Cerebellar nuclear complex (tissue), 1 donor: Measurements from ENCODE around the gene DPP10.
"Not testable (repeated sequence)": the region's sequence is repeated elsewhere in the genome, so short reads cannot be mapped to it uniquely, and the experiment has no call there.

ENCODE experiments used
- DNase-seq, 2 experiments: peaks; one replicate each; lab custom pipeline; 2025; lab: John Stamatoyannopoulos, UW

DPP10 gene

DNA sequence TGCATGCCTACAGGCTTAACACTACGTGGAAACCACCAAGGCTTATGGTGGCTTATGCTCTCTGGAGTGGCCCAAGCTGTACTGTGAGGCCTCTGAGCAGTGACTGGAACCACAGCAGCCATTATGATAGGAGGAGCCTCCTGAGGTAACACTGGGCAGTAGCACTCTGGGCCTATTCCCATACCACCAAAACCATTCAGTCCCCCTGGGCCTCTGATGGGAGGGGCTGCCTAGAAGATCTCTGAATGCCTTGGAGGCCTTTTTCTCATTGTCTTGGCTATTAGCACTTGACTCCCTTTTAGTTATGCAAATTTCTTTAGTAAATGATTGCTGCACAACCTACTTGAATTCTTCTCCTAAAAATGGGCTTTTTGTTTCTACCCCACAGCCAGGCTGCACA is 985.0 kb downstream of the DPP10 start:
- DNase-seq = no peak

DNA sequence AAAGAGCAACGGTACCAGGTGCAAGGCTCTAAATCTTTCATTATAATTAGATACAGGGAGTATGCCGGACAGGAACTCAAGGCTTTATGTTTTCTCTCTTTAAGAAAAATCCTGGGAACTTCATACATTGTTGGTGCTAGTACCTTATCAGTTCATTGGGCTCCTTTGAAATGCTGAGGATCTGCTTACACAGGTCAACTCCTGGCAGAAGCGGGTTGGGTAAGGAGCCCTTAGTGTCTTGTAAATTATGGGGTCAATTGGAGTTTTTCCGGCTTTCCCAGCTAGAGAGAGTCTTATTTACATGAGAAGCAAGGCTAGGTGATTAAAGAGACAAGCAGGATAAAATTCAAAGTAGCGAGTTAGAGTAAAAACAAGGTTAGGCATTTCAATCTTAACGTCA is 998.3 kb downstream of the DPP10 start:
- not testable (repeated sequence) for DNase-seq

DNA sequence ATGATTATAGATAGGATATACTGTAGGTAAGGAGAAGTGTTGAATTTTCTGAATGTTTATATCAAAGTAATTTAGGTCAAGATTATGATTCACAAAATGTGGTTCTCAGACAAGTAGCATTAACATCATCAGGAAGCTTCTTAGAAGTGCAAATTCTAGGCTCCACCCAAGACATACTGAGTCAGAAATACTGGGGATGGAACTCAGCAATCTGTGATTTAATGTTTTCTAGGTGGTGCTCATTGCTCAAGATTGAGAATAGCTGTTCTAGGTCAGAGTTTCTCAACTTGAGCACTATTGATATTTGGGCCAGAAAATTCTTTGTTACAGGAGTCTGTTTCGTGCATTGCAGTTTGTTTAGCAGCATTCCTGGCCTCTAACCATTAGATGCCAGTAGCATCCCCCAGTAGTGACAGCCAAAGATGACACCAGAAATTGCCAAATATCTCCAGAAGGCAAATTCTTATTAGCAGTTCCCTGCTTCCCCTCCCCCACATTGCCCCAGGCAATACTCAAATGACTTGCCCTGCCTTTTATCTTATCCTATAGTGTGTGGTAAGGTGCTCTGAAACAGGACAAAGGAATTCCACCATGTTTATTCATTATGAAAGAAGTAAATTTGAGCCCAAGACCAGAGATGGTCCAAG is 1001.2 kb downstream of the DPP10 start:
- DNase-seq = no peak

DNA sequence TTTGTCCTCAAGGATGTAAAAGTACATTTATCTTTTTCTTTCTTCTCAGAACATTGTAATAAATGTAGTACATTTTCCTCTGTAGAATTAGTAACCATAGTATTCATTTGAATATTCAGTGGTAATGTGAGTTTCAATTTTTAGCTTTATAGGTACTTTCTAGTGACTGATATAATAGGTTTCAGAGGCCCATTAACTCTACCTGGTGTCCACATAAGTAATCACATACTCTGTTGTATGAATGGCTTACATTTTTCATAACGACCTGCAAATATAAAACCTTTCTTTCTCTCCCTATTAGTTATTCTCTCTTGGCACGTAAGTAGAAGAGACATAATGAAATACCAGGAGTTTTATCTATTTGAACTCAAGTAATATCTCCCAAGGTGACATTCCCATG is 1017.6 kb downstream of the DPP10 start:
- DNase-seq = no peak

- DNase-seq = no peak
These were observed 1038.3 kb downstream of the DPP10 start for GRCh38 chr2:115480741-115481140.

GRCh38 chr2:115481842-115482241 is 1039.4 kb downstream of the DPP10 start:
- DNase-seq = no peak

DNA sequence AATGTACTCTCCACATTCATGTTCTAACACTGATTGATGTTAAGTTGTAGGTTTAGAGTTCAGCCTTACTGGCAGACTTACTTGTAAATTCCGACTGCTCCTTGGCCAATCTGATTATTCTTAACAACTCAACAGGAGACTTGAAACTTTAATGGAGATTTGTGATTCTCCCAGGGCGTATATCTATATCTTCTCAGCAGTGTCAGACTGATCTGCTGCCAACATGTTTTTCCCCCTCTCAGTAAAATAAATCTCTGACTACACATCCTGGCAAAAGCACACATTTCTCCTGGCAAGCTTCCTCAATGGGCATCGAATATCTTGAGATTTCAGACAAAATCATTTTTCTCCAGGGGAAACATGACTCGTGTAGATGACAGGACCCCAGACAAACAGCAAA is 1041.2 kb downstream of the DPP10 start:
- DNase-seq = no peak

GRCh38 chr2:115484486-115484885 is 1042.0 kb downstream of the DPP10 start:
- no peak for DNase-seq

DNA sequence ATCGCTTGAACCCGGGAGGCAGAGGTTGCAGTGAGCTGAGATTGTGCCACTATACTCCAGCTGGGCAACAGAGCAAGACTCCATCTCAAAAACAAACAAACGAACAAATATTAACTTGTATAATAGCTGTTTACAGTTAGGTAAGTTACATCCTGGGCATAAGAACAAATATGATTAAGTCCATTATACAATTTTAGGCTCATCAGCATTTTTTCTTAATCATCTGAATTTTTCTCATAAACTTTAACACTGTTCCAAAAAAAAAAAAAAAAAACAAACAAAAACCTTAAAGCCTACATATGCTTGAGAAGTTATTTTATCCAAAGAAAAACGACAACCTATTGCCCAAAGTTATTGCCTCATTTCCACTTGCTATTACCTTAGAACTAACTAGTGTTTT is 1042.5 kb downstream of the DPP10 start:
- DNase-seq = no peak

- DNase-seq = no peak
These were observed 1048.8 kb downstream of the DPP10 start for GRCh38 chr2:115491186-115491793.

GRCh38 chr2:115505331-115505730 is 1062.9 kb downstream of the DPP10 start:
- DNase-seq = no peak

GRCh38 chr2:115520727-115521126 is 1078.3 kb downstream of the DPP10 start:
- DNase-seq = no peak

DNA sequence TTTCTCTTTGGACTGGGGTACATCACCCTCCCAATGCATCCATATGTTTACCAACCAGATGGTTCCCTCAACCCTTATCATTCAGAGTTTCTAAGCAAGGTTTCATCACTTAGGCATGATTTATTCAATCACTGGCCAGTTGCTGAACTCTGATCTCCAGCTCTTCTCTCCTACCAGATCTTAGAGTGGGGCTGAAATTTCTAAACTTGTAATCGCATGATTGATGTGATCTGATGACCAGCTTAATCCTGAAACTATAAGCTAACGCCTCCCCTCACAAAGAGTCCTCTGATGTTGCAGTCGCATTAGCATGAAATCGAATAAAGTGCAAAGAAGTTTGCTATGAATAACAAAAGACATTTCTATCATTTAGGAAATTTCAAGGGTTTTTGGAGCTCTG is 1082.0 kb downstream of the DPP10 start:
- no peak for DNase-seq

DNA sequence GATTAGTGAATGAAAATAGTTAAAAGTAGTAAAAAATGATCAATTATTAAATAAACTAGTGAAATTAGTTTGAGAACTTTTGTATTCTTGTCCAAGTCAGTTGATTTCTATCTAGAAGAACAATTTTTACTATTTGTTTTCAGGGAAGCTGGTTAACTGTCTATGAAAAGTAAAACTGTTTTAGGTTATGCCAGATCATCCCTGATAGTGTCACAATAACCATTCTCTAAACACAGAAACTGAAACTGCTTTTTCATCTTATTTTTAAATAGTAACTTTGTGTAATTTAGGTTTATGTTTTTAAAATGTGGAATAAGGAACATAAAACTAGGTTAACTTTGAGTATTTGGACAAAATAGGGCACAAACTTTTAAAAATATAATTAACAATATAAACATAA is 1087.2 kb downstream of the DPP10 start:
- DNase-seq = no peak

GRCh38 chr2:115533081-115533480 is 1090.6 kb downstream of the DPP10 start:
- no peak for DNase-seq

- no peak for DNase-seq
These were observed 1099.4 kb downstream of the DPP10 start for GRCh38 chr2:115541814-115542213.

GRCh38 chr2:115542331-115542730 is 1099.9 kb downstream of the DPP10 start:
- no peak for DNase-seq

GRCh38 chr2:115543024-115543423 is 1100.6 kb downstream of the DPP10 start:
- DNase-seq = no peak

GRCh38 chr2:115543461-115543860 is 1101.0 kb downstream of the DPP10 start:
- no peak for DNase-seq

DNA sequence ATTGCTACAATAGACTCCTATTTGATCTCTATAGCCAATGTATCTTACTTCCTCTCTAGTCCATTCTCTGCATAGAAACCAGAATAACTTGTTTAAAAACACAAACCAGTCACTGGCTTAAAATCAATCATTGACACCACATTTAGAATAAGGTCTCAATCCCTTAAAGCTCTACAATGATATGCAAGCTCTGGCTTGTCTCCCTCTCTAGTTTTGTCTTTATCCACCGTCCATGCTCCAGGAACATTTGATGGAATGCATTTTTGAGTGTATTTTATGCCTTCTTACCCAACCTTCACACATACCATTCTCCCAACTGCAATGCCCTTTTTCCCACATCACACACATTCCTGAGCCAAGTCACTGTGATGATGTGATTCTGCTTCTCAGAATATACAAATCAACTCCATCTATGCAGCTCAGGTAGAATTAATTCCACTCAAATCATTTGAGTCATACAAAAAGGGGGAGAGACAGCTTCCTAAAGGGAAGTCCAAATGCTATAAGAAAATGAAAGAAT is 1107.2 kb downstream of the DPP10 start:
- no peak for DNase-seq

DNA sequence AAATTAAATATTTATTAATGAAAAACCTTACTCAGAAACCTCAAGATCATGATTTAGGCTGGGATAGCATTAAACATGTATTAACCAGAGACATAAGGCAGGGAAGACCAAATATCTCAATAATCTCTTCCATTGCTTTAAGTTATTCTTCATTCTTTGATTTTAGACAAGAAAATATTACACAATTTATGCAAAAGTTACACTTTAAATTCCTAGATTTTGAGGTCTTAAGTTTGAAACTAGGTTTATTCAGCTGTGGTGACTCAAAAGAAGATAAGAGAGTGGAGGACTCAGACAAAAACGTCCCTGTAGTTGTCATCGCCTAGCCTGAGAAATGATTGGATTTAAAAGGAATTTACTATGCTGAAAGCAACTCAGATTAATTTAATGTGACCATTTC is 1110.3 kb downstream of the DPP10 start:
- no peak for DNase-seq

DNA sequence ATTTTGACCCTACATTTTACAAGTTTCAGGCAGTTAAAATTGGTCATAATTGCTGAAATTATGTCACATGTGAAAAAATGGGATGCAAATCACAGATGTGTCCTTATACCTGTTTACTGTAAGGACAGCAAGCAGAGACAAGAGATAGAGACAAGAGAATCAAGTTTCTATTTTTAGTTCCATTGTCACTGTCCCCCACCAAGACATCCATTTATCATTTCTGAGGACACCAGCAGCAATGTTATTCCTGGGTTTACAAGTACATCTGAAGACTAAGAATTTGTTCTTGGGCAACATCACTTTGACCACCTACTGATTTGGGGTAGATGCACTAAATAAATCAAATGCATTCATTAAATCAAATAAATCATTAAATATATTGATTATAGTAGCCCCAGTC is 1111.7 kb downstream of the DPP10 start:
- DNase-seq = no peak

DNA sequence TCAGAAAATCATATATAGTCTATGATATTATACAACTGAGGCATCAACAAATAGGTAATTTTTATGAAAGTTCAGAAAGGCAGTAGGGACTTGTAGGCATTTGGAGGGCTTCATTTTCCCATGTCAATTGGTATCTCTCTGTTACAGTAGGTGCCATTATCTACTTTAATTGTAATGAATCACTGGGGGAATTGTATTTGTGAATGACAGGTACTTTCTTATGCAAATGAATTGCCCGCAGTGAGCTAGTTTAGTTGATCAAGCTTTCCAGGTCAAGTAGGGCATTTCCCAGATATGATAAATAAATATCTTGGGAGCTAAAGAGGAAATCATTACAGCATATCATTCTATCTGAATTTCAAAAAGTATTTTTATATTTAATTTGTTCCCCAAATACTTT is 1116.3 kb downstream of the DPP10 start:
- no peak for DNase-seq

GRCh38 chr2:115560666-115561065 is 1118.2 kb downstream of the DPP10 start:
- no peak for DNase-seq
